Panc1 (cell line): Measurements from ENCODE around the gene SGF29. TPM values are rescaled to one million over a fixed set of nuclear protein-coding genes. Genes with fewer than 3 reads are reported as not detected.
A peak's percentile ranks its signal among the peaks of the same experiment; 100 is the strongest.

Source experiments
- ATAC-seq: fragments of 200-7000 bp; cut with Tn5 transposase; 2 replicates; pipeline ENCODE4 v1.9.1; 2020; ENCODE audit warnings: mild to moderate bottlenecking, moderate library complexity
- BruUV-seq: library from RNA; stranded (reverse); fragments of 400-500 nt; replicated peaks from 2 replicates; lab custom pipeline; 2021; lab: Mats Ljungman, UMichigan
- CTCF ChIA-PET: fragments of 300-600 bp; sonication (Branson Sonifier 250); formaldehyde crosslinking; loops from one replicate; lab custom pipeline; 2022; ENCODE audit warnings: antibody characterized with exemption; lab: Charles Lee
- POLR2A ChIA-PET: fragments of 300-600 bp; sonication (Branson Sonifier 250); formaldehyde crosslinking; loops from one replicate; lab custom pipeline; 2022; ENCODE audit warnings: antibody characterized with exemption; lab: Charles Lee
- DNase-seq: peaks from one replicate; pipeline ENCODE4 v3.0.0-alpha.2; 2010; ENCODE audit warnings: low read depth, low spot score
- H3K27ac ChIP-seq: 2 replicates; pipeline ENCODE4 v1.5.1; 2011; ENCODE audit warnings: mild to moderate bottlenecking, low read length, inconsistent platforms
- H3K27me3 ChIP-seq: fragments of 200-500 bp; sonication (Bioruptor generic); 2 replicates; pipeline ENCODE4 v1.6.0; 2014; ENCODE audit warnings: low read length, inconsistent platforms; ENCODE audit not compliant: control insufficient read depth, insufficient read depth
- H3K36me3 ChIP-seq: fragments of 200-500 bp; sonication (Bioruptor generic); 2 replicates; pipeline ENCODE4 v1.5.1; 2014; ENCODE audit warnings: inconsistent platforms, mild to moderate bottlenecking, low read length, moderate library complexity; ENCODE audit not compliant: control insufficient read depth, insufficient read depth
- H3K4me1 ChIP-seq: 2 replicates; pipeline ENCODE4 v1.5.1; 2011; ENCODE audit warnings: inconsistent platforms, mild to moderate bottlenecking, low read length, moderate library complexity; ENCODE audit not compliant: control insufficient read depth, insufficient read depth
- H3K4me3 ChIP-seq, 2 experiments: 2 replicates each; pipeline ENCODE4 v1.5.1; 2011 to 2012; ENCODE audit warnings: low read depth in 2 of 2, low read length in 2 of 2, mild to moderate bottlenecking in 2 of 2, inconsistent platforms in 1 of 2, moderate library complexity in 1 of 2
- H3K9me3 ChIP-seq: fragments of 200-500 bp; sonication (Bioruptor generic); 2 replicates; pipeline ENCODE4 v1.5.1; 2014; ENCODE audit warnings: low read depth, mild to moderate bottlenecking, inconsistent platforms, low read length, moderate library complexity; ENCODE audit not compliant: control insufficient read depth, insufficient read depth
- CTCF ChIP-seq: fragments of 450-650 bp; IDR thresholded peaks from 2 replicates; pipeline ENCODE4 v1.5.1; 2017; ENCODE audit warnings: mild to moderate bottlenecking
- POLR2AphosphoS5 ChIP-seq: IDR thresholded peaks from 2 replicates; pipeline ENCODE4 v1.6.1; 2012; ENCODE audit warnings: mild to moderate bottlenecking, low read depth, low read length, moderate library complexity
- REST ChIP-seq, 2 experiments: IDR thresholded peaks; 2 replicates each; pipeline ENCODE4 v1.6.1; 2011 to 2012; ENCODE audit warnings: low read depth in 2 of 2, control low read depth in 1 of 2, low read length in 1 of 2, mild to moderate bottlenecking in 1 of 2, moderate library complexity in 1 of 2; ENCODE audit not compliant: insufficient read depth in 1 of 2
- SIN3A ChIP-seq: IDR thresholded peaks from 2 replicates; pipeline ENCODE4 v1.6.1; 2012; ENCODE audit warnings: low read depth, mild to moderate bottlenecking, low read length, moderate library complexity, borderline replicate concordance; ENCODE audit not compliant: insufficient read depth
- TCF7L2 ChIP-seq: IDR thresholded peaks from 2 replicates; pipeline ENCODE4 v1.6.1; 2011; ENCODE audit warnings: mild to moderate bottlenecking, low read depth, low read length, inconsistent platforms
- in situ Hi-C: cut with HindIII; loops from 2 replicates; pipeline ENCODE4 v1.10.0; 2016; ENCODE audit warnings: low sequenced_read_pairs, low pct_unique_long_range_greater_than_20kb
- intact Hi-C: fragments of 100-400 bp; cut with micrococcal nuclease; formaldehyde crosslinking; loops from one replicate; pipeline ENCODE4 v1.10.0; 2022; ENCODE audit not compliant: unreplicated experiment
- total RNA-seq: library from RNA; stranded (reverse); gene quantifications from one replicate; pipeline ENCODE4 v1.2.1, GENCODE V29; 2021; ENCODE audit not compliant: unreplicated experiment

SGF29 gene
- total RNA-seq, 1 experiment from 2014 or later = 29.5 TPM

GRCh38 chr16:28585674-28586073 lies 32.0 kb downstream of the SGF29 start:
- no TSS peak for BruUV-seq
- no peaks in the 10 kb centered on the region for H3K27me3 ChIP-seq
- ChIA-PET POLR2A (no interaction called here), CTCF (no interaction called here)
- no peak overlapping the region for H3K4me3 ChIP-seq
- in situ Hi-C loops = no loop called here
- DNase-seq (no peak), ATAC-seq (peak; percentile 47; the same call in 1 of the 2 replicates)
- intact Hi-C loops = no loop called here
- no peak overlapping the region; the same call in 1 of the 2 replicates for H3K27ac ChIP-seq
- no peak for TF ChIP-seq SIN3A
- H3K4me1 ChIP-seq = no peaks in the 10 kb centered on the region
- H3K9me3 ChIP-seq = no peaks in the 10 kb centered on the region
- no peaks in the 10 kb centered on the region for H3K36me3 ChIP-seq

GRCh38 chr16:28586466-28586865 lies 32.7 kb downstream of the SGF29 start:
- BruUV-seq = no TSS peak
- DNase-seq = no peak
- in situ Hi-C loops (no loop called here), intact Hi-C loops (no loop called here)
- H3K4me3 ChIP-seq = no peak overlapping the region
- H3K9me3 ChIP-seq = no peaks in the 10 kb centered on the region
- H3K27me3 ChIP-seq = no peaks in the 10 kb centered on the region
- ChIA-PET CTCF (interaction anchor here (0.7 kb wide), 1 partner anchor 15 kb away, joined by 5 read pairs; no protein-coding TSS in a partner anchor), POLR2A (no interaction called here)
- no peaks in the 10 kb centered on the region for H3K36me3 ChIP-seq
- no peak for ATAC-seq
- no peaks in the 10 kb centered on the region for H3K4me1 ChIP-seq
- no peak overlapping the region for H3K27ac ChIP-seq
- no peak for TF ChIP-seq SIN3A

- intact Hi-C loops (no loop called here), in situ Hi-C loops (no loop called here)
- Histone ChIP-seq H3K9me3 (no peaks in the 10 kb centered on the region), H3K36me3 (no peaks in the 10 kb centered on the region), H3K4me3 (no peak overlapping the region), H3K27me3 (no peaks in the 10 kb centered on the region), H3K4me1 (no peaks in the 10 kb centered on the region), H3K27ac (no peak overlapping the region)
- POLR2A ChIA-PET = no interaction called here
- BruUV-seq = no TSS peak
- peak; percentile 72 for ATAC-seq
- CTCF ChIA-PET = no interaction called here
- no peak for TF ChIP-seq TCF7L2
- TF ChIP-seq POLR2AphosphoS5 = no peak
- TF ChIP-seq CTCF = no peak
- TF ChIP-seq REST (IDR thresholded peaks at IDR 0.05; ENCODE audit: insufficient read depth in 1 of 2, low read depth in 2 of 2, low read length in 1 of 2) = no peak
- TF ChIP-seq SIN3A = no peak
- no peak for DNase-seq
Measured at GRCh38 chr16:28587386-28587785, 33.7 kb downstream of the SGF29 start.
